Fibroblast of the aortic adventitia (primary cell): Measurements from ENCODE around the gene SVEP1. TPM values are rescaled to one million over a fixed set of nuclear protein-coding genes. Genes with fewer than 3 reads are reported as not detected.

Experiments
- DNase-seq: peaks from one replicate; pipeline ENCODE4 v3.0.0-alpha.2; 2010; ENCODE audit warnings: low read depth
- H3K4me3 ChIP-seq: 2 replicates; pipeline ENCODE4 v1.5.1; 2011; ENCODE audit warnings: low read depth, mild to moderate bottlenecking, control low read depth, low read length, moderate library complexity
- total RNA-seq: library from RNA; depleted of rRNA; stranded (reverse); fragments of >200 nt; gene quantifications from 2 replicates; pipeline ENCODE4 v1.2.3, GENCODE V29; 2012; ENCODE audit warnings: low replicate concordance
- TF ChIP-seq, protein P1 (sequence below): IDR thresholded peaks from 2 replicates; pipeline ENCODE4 v1.5.1; 2011; ENCODE audit warnings: mild to moderate bottlenecking, low read length, control low read depth, inconsistent platforms; ENCODE audit not compliant: insufficient read depth

The SVEP1 gene
- total RNA-seq, 1 donor = 50.2 TPM

DNA sequence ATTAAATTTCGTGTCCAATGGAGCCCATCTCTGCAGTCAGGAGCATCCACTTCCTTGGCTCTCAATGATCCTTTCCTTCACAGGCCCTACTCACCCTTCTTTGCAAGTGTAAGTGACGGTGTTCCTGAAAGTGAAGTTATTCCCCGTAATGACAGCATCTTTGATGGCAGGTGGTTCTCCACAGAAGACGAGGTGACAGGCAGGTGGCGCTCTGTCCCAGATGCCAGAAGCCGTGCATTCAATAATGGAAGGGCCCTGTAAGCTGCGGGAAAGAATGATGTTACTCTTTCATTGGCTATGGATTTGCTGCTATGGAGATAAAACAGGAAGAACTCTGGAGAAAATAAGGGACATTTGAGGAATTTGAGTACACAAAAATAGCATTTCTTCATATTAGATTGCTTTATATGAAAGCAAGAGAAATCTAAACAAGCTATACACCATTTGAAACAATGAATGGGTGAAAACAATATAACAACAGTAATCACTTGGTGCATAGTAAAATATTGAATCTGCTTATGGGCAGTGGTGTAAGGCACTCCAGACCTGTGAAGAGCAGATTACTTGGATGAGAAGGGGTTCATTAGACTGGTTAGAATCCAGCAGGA, 151.9 kb downstream of the SVEP1 start:
- DNase-seq = peak; percentile 32
- no peak overlapping the region for H3K4me3 ChIP-seq
- TF ChIP-seq, protein P1, sequence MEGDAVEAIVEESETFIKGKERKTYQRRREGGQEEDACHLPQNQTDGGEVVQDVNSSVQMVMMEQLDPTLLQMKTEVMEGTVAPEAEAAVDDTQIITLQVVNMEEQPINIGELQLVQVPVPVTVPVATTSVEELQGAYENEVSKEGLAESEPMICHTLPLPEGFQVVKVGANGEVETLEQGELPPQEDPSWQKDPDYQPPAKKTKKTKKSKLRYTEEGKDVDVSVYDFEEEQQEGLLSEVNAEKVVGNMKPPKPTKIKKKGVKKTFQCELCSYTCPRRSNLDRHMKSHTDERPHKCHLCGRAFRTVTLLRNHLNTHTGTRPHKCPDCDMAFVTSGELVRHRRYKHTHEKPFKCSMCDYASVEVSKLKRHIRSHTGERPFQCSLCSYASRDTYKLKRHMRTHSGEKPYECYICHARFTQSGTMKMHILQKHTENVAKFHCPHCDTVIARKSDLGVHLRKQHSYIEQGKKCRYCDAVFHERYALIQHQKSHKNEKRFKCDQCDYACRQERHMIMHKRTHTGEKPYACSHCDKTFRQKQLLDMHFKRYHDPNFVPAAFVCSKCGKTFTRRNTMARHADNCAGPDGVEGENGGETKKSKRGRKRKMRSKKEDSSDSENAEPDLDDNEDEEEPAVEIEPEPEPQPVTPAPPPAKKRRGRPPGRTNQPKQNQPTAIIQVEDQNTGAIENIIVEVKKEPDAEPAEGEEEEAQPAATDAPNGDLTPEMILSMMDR = peak; percentile 53

DNA sequence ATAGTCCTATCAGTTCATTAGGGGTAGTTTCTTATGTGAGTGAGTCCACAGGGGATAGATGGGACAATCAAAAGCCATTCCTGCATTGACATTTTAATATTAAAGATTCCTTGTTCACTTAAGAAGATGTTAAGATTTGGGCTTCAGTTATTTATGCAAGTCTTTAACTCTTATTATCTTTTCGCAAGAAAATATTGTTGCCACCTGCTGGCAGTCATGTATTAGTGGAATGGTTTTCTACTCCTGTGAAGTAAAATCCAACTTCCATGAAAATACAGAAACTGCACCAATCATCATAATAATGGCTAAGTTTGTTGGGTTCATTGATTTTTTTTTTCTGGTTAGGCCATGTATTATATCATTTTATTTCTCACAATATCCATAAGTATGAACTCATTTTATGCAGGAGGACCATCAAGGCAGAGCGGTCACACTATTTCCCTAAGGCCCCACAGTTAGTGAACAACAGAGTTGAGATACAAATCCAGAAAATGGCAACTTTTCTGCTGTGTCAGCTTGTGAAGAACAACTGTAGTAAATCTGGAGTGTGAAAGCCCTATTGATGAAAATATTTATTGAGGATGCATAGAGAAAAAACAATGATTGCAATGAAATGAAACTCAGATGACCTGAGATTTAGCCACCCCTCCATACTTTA, 153.4 kb downstream of the SVEP1 start:
- DNase-seq = peak; percentile 60
- TF ChIP-seq, protein P1 = peak; percentile 52
- no peak overlapping the region for H3K4me3 ChIP-seq

DNA sequence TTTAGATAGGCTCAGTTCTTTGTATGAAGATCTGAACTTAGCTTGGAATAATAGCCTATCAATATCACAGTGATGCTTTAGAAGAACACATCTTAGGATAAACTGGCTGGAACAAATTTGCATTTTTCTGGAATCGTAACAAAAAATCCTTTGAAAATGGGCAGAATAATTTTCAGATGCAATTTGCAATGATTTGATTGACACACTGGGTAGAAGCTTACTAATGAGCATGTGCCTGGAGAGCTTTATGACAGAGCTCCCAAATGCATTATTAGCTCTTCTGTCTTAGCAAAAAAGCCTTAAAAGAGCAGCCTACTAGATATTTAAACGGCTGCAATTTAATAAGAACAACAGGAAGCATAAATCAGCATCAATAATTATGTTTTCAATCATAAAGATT, 165.1 kb downstream of the SVEP1 start:
- DNase-seq = no peak
- TF ChIP-seq, protein P1 = no peak
- H3K4me3 ChIP-seq = no peak overlapping the region

DNA sequence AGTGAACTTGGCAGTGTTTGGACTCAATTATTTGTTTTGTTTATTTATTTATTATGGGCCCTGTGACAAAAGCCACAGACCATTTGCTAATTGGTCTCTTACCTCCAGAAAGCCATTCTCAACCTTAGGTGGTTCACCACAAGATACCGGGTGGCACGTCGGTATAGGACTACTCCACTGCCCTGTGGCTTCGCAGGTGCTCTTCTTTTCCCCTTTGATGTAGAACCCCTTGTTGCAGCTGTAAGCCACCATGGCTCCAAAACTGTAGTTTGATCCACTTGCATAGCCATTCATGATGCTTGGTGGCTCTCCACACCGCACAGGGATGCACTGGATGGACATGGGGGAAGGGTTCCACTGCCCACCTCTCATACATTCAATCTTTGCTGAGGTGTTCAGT, 168.6 kb downstream of the SVEP1 start:
- H3K4me3 ChIP-seq = no peak overlapping the region
- DNase-seq = no peak
- TF ChIP-seq, protein P1 = no peak

DNA sequence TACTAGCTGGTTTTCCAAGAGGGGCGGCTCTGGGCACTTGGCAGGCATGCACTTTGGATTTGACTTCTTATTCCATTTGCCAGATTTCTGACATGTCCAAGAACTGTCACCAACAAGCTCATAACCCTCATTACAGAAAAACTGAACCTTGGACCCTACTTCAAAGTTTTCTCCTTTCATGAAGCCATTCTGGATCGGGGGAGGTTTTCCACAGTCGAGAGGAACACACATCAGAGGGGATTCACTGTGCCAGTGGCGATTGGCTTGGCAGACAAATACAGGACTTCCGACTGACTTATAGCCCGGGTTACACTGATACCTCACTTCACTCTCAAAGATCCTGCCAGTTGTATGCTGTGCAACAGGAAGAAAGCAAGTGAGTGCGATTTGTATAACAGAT, 170.9 kb downstream of the SVEP1 start:
- TF ChIP-seq, protein P1 = no peak
- no peak for DNase-seq
- no peak overlapping the region for H3K4me3 ChIP-seq

DNA sequence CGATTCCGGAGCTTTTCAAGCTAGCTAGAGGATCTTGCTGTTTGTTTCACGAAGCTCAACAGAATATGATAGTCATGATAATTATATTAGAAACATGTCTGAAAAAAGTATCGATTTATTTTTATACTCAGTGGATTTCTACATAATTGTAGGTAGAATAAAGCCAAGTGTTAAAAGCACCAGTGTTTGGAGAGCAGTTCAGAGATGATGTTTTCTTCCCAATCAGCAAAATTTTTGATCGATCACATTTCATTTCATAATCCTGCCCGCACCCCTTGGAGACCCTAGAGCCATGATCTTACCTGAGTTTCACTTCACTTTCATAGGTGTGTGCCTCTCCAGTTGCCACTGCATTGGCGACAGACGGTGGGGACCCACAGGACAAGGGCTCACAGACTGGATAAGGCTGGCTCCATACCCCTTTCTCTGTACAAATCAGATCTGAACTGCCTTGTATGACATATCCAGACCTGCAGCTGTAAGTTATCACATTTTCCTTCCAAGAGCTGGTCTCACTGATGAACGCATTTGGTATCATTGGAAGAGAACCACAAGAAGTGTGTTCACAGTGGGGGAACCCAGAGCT, 173.6 kb downstream of the SVEP1 start:
- H3K4me3 ChIP-seq = no peak overlapping the region
- TF ChIP-seq, protein P1 = no peak
- no peak for DNase-seq
